ENCODE results near the gene NFAT5. TPM values are rescaled to one million over a fixed set of nuclear protein-coding genes. Genes with fewer than 3 reads are reported as not detected.

The NFAT5 gene
- total RNA-seq, 2 experiments from 2014 or later = 36.0 to 37.8 TPM

DNA sequence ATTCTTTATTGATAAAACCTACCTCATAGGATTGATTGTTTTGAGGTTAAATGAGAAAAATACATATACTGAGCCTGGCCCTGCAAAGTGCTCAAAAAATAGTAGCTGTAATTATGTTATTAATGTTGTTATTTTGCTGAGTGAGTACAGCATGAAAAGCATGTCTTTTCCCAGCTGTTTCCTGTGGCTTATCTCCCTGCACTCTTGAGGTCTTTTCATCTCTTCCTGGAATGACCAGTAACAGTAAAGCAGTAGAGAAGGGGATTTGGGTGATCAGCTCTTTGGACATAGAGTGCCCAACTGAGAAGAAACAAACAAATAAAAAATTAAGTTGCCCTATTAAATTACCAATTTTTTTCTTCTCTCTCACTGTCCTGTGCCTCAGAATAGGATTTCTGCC, 53.7 kb downstream of the NFAT5 start:
- Mint-ChIP-seq H3K36me3 (ENCODE audit: low read depth) (peaks cover 29% of the 10 kb centered on the region), H3K9me3 (no peaks in the 10 kb centered on the region), H3K27ac (no peak overlapping the region), H3K4me3 (no peak overlapping the region), H3K4me1 (ENCODE audit: low read depth) (peaks cover 41% of the 10 kb centered on the region), H3K27me3 (no peaks in the 10 kb centered on the region)
- intact Hi-C loops (cut with micrococcal nuclease) = no loop called here
- TF ChIP-seq, protein P1, sequence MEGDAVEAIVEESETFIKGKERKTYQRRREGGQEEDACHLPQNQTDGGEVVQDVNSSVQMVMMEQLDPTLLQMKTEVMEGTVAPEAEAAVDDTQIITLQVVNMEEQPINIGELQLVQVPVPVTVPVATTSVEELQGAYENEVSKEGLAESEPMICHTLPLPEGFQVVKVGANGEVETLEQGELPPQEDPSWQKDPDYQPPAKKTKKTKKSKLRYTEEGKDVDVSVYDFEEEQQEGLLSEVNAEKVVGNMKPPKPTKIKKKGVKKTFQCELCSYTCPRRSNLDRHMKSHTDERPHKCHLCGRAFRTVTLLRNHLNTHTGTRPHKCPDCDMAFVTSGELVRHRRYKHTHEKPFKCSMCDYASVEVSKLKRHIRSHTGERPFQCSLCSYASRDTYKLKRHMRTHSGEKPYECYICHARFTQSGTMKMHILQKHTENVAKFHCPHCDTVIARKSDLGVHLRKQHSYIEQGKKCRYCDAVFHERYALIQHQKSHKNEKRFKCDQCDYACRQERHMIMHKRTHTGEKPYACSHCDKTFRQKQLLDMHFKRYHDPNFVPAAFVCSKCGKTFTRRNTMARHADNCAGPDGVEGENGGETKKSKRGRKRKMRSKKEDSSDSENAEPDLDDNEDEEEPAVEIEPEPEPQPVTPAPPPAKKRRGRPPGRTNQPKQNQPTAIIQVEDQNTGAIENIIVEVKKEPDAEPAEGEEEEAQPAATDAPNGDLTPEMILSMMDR (IDR thresholded peaks at IDR 0.05) = no peak
- ATAC-seq = no peak
- ChIA-PET POLR2A (no interaction called here), CTCF (interaction anchor here (1.3 to 1.4 kb wide), 2 partner anchors 11 to 224 kb away, joined by 3 to 7 read pairs; no protein-coding TSS in a partner anchor)
- DNase-seq = no peak

DNA sequence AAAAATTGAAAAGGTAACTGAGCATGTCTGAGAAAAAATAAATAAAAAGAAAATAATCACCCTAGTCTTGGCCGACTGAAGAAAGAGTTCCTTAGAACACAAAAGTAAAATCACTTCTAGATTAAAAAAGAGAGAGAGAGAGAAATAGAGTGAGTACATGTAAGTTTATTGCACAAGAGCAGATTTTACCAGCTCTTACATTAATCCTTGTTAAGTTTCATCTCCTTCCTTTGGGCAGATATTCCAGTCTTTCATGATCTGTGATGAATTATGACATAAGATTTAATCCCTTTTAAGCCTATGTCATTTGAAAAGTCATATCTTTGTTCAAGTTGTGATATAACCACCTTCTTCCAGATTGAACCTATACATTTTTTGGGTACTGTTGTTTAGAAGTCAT, 54.8 kb downstream of the NFAT5 start:
- Mint-ChIP-seq H3K27ac (no peak overlapping the region), H3K4me1 (ENCODE audit: low read depth) (peaks cover 39% of the 10 kb centered on the region), H3K4me3 (no peak overlapping the region), H3K36me3 (ENCODE audit: low read depth) (peaks cover 30% of the 10 kb centered on the region), H3K27me3 (no peaks in the 10 kb centered on the region), H3K9me3 (no peaks in the 10 kb centered on the region)
- ChIA-PET CTCF (interaction anchor here (0.7 to 0.9 kb wide), 2 partner anchors 29 to 224 kb away, joined by 3 to 4 read pairs; no protein-coding TSS in a partner anchor), POLR2A (no interaction called here)
- ATAC-seq (no peak), DNase-seq (no peak)
- intact Hi-C loops (cut with micrococcal nuclease) = no loop called here
- TF ChIP-seq, protein P1 (IDR thresholded peaks at IDR 0.05) = no peak

DNA sequence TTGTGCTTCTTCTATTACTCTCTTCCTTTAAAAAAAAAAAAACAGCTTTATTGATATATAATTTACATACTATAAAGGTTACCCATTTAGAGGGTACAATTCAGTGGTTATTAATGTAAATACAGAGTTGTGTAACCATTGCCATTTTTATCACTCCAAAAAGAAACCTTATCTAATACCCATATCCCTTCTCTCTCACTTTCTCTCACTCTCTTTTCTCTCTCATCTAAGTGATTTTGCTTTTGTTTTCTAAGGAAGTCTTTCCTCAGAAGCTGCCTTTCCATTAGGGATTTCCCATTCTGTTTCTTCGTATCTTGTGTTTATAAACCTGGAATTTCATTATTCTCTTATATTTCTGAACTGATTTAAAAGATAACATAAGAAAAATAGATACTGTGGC, 55.5 kb downstream of the NFAT5 start:
- TF ChIP-seq, protein P1 (IDR thresholded peaks at IDR 0.05) = no peak
- no peak for DNase-seq
- ATAC-seq = no peak
- ChIA-PET CTCF (interaction anchor here (0.7 to 0.9 kb wide), 2 partner anchors 29 to 225 kb away, joined by 3 to 4 read pairs; no protein-coding TSS in a partner anchor), POLR2A (no interaction called here)
- Mint-ChIP-seq H3K36me3 (ENCODE audit: low read depth) (peaks cover 28% of the 10 kb centered on the region), H3K9me3 (no peaks in the 10 kb centered on the region), H3K27ac (peak overlapping the region; percentile 71), H3K4me3 (no peak overlapping the region), H3K4me1 (ENCODE audit: low read depth) (peaks cover 37% of the 10 kb centered on the region), H3K27me3 (no peaks in the 10 kb centered on the region)
- intact Hi-C loops (cut with micrococcal nuclease) = no loop called here

DNA sequence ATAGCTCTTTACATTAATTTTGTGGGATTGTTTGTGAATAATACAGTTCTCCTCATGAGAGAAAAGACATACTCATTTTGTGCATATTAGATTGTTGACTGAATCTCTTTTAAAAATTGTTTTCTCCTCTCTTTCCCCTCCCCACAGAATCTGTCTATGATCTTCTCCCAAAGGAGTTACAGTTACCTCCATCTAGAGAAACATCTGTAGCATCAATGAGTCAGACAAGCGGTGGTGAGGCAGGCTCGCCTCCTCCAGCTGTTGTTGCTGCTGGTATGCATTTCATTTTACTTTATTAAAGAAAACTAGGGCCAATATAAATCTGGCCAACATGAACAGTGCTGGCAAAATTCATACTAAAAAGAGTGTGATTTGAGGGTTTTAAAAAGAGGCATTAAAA, 60.5 kb downstream of the NFAT5 start:
- ATAC-seq = no peak
- intact Hi-C loops (cut with micrococcal nuclease) = no loop called here
- no peak for DNase-seq
- no peaks in the 10 kb centered on the region for H3K27me3 Mint-ChIP-seq
- H3K4me3 Mint-ChIP-seq = no peak overlapping the region
- TF ChIP-seq, protein P1 (IDR thresholded peaks at IDR 0.05) = no peak
- H3K9me3 Mint-ChIP-seq = no peaks in the 10 kb centered on the region
- H3K27ac Mint-ChIP-seq = peak overlapping the region; percentile 66
- CTCF ChIA-PET = interaction anchor here (1.4 kb wide), 1 partner anchor 230 kb away, joined by 3 read pairs; no protein-coding TSS in a partner anchor
- H3K36me3 Mint-ChIP-seq (ENCODE audit: low read depth) = peaks cover 25% of the 10 kb centered on the region
- peaks cover 17% of the 10 kb centered on the region for H3K4me1 Mint-ChIP-seq (ENCODE audit: low read depth)
- POLR2A ChIA-PET = no interaction called here

DNA sequence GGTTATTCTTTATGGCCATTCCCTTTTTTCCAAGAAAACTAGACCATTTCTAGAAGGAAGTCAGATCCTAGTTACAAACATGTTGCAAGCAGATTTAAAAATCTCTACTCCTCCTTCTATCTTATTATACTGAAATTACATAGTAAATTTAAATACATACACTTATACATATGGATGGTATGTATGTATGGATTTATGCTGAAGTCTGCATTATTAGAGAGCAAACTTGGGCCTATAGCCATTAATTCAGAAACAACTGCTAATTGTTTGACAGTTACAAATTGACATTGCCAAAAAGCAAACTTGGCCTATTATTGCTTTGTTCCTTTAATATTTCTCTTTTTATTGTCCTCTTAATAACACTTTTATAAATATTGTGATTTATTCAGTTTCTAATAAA, 67.1 kb downstream of the NFAT5 start:
- ChIA-PET POLR2A (no interaction called here), CTCF (interaction anchor here (1.1 kb wide), 1 partner anchor 236 kb away, joined by 3 read pairs; no protein-coding TSS in a partner anchor)
- TF ChIP-seq, protein P1 (IDR thresholded peaks at IDR 0.05) = no peak
- H3K9me3 Mint-ChIP-seq = peaks cover 12% of the 10 kb centered on the region
- intact Hi-C loops (cut with micrococcal nuclease) = no loop called here
- peaks cover 43% of the 10 kb centered on the region for H3K36me3 Mint-ChIP-seq (ENCODE audit: low read depth)
- H3K4me3 Mint-ChIP-seq = no peak overlapping the region
- H3K27ac Mint-ChIP-seq = no peak overlapping the region
- DNase-seq = no peak
- ATAC-seq = no peak
- H3K4me1 Mint-ChIP-seq (ENCODE audit: low read depth) = peaks cover 6% of the 10 kb centered on the region
- H3K27me3 Mint-ChIP-seq = no peaks in the 10 kb centered on the region
